HUES64 (cell line): ENCODE results near the gene PCGF2.
"Not testable (repeated sequence)": the region's sequence is repeated elsewhere in the genome, so short reads cannot be mapped to it uniquely, and the experiment has no call there.

Source experiments
- H3K27ac ChIP-seq: 2 replicates; pipeline ENCODE4 v1.7.0; 2013; ENCODE audit warnings: low read depth, low read length, inconsistent platforms
- H3K27me3 ChIP-seq: 2 replicates; pipeline ENCODE4 v1.6.1; 2013; ENCODE audit warnings: mild to moderate bottlenecking, low read length; ENCODE audit not compliant: insufficient read depth
- H3K36me3 ChIP-seq: 2 replicates; pipeline ENCODE4 v1.6.1; 2013; ENCODE audit warnings: mild to moderate bottlenecking, low read length; ENCODE audit not compliant: insufficient read depth
- H3K4me1 ChIP-seq: 2 replicates; pipeline ENCODE4 v1.6.1; 2013; ENCODE audit warnings: mild to moderate bottlenecking, low read length, moderate library complexity; ENCODE audit not compliant: insufficient read depth
- H3K4me3 ChIP-seq: 2 replicates; pipeline ENCODE4 v1.5.1; 2013; ENCODE audit warnings: mild to moderate bottlenecking, low read length, moderate library complexity
- H3K9ac ChIP-seq: 2 replicates; pipeline ENCODE4 v1.6.1; 2013; ENCODE audit warnings: mild to moderate bottlenecking, low read depth, low read length
- H3K9me3 ChIP-seq: 2 replicates; pipeline ENCODE4 v1.6.1; 2013; ENCODE audit warnings: low read depth, low read length; ENCODE audit not compliant: insufficient read depth
- WGBS: fragments of 150-250, 120-280 bp; methylation state at CpG from one replicate; pipeline ENCODE4 v1.1.7; 2013; ENCODE audit warnings: missing lambda C conversion rate; 5-methylcytosine and 5-hydroxymethylcytosine counted together

Gene PCGF2

GRCh38 chr17:38727736-38728135, 20.4 kb downstream of the PCGF2 start:
- Histone ChIP-seq H3K9me3 (no peaks in the 10 kb centered on the region), H3K27me3 (peaks cover 20% of the 10 kb centered on the region), H3K27ac (no peak overlapping the region), H3K36me3 (peaks cover under 1% of the 10 kb centered on the region; the same call in 1 of the 2 replicates), H3K4me3 (no peak overlapping the region), H3K4me1 (peaks cover 6% of the 10 kb centered on the region; the same call in 1 of the 2 replicates), H3K9ac (no peak overlapping the region)
- WGBS, result 98% methylated on average over 4 of the region's 5 CpGs

- H3K4me1 ChIP-seq, H3K4me3 ChIP-seq, H3K27ac ChIP-seq, H3K36me3 ChIP-seq, H3K9me3 ChIP-seq, H3K9ac ChIP-seq: not testable (repeated sequence)
- peaks cover 24% of the 10 kb centered on the region for H3K27me3 ChIP-seq
- 74% methylated on average over 6 of the region's 8 CpGs for WGBS
Measured at GRCh38 chr17:38726145-38726544, 22.0 kb downstream of the PCGF2 start.

- H3K36me3 ChIP-seq, result no peaks in the 10 kb centered on the region
- WGBS, result 90% methylated on average over 10 of the region's 10 CpGs
- H3K27me3 ChIP-seq, result peaks cover 34% of the 10 kb centered on the region
- peaks cover 5% of the 10 kb centered on the region; the same call in 1 of the 2 replicates for H3K4me1 ChIP-seq
- no peak overlapping the region for H3K9ac ChIP-seq
- H3K27ac ChIP-seq, result no peak overlapping the region
- no peaks in the 10 kb centered on the region for H3K9me3 ChIP-seq
- no peak overlapping the region for H3K4me3 ChIP-seq
Measured at GRCh38 chr17:38725066-38725465, 23.1 kb downstream of the PCGF2 start.

GRCh38 chr17:38724337-38724988, 23.7 kb downstream of the PCGF2 start:
- H3K27ac ChIP-seq, result no peak overlapping the region
- H3K9ac ChIP-seq, result no peak overlapping the region
- no peaks in the 10 kb centered on the region for H3K36me3 ChIP-seq
- peaks cover 5% of the 10 kb centered on the region; the same call in 1 of the 2 replicates for H3K4me1 ChIP-seq
- no peak overlapping the region for H3K4me3 ChIP-seq
- H3K9me3 ChIP-seq, result no peaks in the 10 kb centered on the region
- H3K27me3 ChIP-seq, result peaks cover 34% of the 10 kb centered on the region
- 96% methylated on average over 15 of the region's 16 CpGs for WGBS

GRCh38 chr17:38721802-38722201, 26.3 kb downstream of the PCGF2 start:
- WGBS, result 94% methylated on average over 16 of the region's 16 CpGs
- Histone ChIP-seq H3K27me3 (peaks cover 18% of the 10 kb centered on the region), H3K36me3 (no peaks in the 10 kb centered on the region), H3K27ac (no peak overlapping the region), H3K4me1 (peaks cover 12% of the 10 kb centered on the region), H3K9ac (no peak overlapping the region), H3K9me3 (no peaks in the 10 kb centered on the region), H3K4me3 (no peak overlapping the region)

- Histone ChIP-seq H3K4me1 (peaks cover 14% of the 10 kb centered on the region), H3K4me3 (no peak overlapping the region), H3K27me3 (peaks cover 18% of the 10 kb centered on the region), H3K27ac (no peak overlapping the region), H3K9me3 (no peaks in the 10 kb centered on the region), H3K9ac (no peak overlapping the region), H3K36me3 (no peaks in the 10 kb centered on the region)
- 98% methylated on average over 6 of the region's 6 CpGs for WGBS
Measured at GRCh38 chr17:38720941-38721340, 27.2 kb downstream of the PCGF2 start.

GRCh38 chr17:38719943-38720641, 28.0 kb downstream of the PCGF2 start:
- H3K27ac ChIP-seq, result no peak overlapping the region
- H3K4me3 ChIP-seq, result peak overlapping the region; percentile 44
- no peaks in the 10 kb centered on the region for H3K9me3 ChIP-seq
- peaks cover 20% of the 10 kb centered on the region for H3K4me1 ChIP-seq
- 73% methylated on average over 39 of the region's 39 CpGs for WGBS
- no peak overlapping the region for H3K9ac ChIP-seq
- H3K36me3 ChIP-seq, result no peaks in the 10 kb centered on the region
- H3K27me3 ChIP-seq, result peaks cover 18% of the 10 kb centered on the region

- Histone ChIP-seq H3K9ac (no peak overlapping the region), H3K4me1 (peaks cover 20% of the 10 kb centered on the region), H3K27me3 (peaks cover 18% of the 10 kb centered on the region), H3K27ac (no peak overlapping the region), H3K4me3 (peak overlapping the region; percentile 35), H3K9me3 (no peaks in the 10 kb centered on the region), H3K36me3 (no peaks in the 10 kb centered on the region)
- WGBS, result 82% methylated on average over 26 of the region's 29 CpGs
Measured at GRCh38 chr17:38719289-38719942, 28.7 kb downstream of the PCGF2 start.

GRCh38 chr17:38717139-38717745, 30.9 kb downstream of the PCGF2 start:
- Histone ChIP-seq H3K4me1 (peaks cover 20% of the 10 kb centered on the region), H3K4me3 (no peak overlapping the region), H3K27me3 (peaks cover 18% of the 10 kb centered on the region), H3K9me3 (no peaks in the 10 kb centered on the region), H3K36me3 (no peaks in the 10 kb centered on the region), H3K27ac (no peak overlapping the region), H3K9ac (no peak overlapping the region)
- 90% methylated on average over 12 of the region's 12 CpGs for WGBS

- H3K36me3 ChIP-seq, result no peaks in the 10 kb centered on the region
- H3K4me3 ChIP-seq, result no peak overlapping the region
- no peak overlapping the region for H3K9ac ChIP-seq
- 93% methylated on average over 18 of the region's 18 CpGs for WGBS
- H3K27me3 ChIP-seq, result peaks cover 17% of the 10 kb centered on the region
- H3K4me1 ChIP-seq, result peaks cover 20% of the 10 kb centered on the region
- no peaks in the 10 kb centered on the region for H3K9me3 ChIP-seq
- no peak overlapping the region for H3K27ac ChIP-seq
Measured at GRCh38 chr17:38716368-38717005, 31.6 kb downstream of the PCGF2 start.
